ENCODE data around the gene RAMACL.
"Not testable (repeated sequence)": the region's sequence is repeated elsewhere in the genome, so short reads cannot be mapped to it uniquely, and the experiment has no call there.

The RAMACL gene

DNA sequence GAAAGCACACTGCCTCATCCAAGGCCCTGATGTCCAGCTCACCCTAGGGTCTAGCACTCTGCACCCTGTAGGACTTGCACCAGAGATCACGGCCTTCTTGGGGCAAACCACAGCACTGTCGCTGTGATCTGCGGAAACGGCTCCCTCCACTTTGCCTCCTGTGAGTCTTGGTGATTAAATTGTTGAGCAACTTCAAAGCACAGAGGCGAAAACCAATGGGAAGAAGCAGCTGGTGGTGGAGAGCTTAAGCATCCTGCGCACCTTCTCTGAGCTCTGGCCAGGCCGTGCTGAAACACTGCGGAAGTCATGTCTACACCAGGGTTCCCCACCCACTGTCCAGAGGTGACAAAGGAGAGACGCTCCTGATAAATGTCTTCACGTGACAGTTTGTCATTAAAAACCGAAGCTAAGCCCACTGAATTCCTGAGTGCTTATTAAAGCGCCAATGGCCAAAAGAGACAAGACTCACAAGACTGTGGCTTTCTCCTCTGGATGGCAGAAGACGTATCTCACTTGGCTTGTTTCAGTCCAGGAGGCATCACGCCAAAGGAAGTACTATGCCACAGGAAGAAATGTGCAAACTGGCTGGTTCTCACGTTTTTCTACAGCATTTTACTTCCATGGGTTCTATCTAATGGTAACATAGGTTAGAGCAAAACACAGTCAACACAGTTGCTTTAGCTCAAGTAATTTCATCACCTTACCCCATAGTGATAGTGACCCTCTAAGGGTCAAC lies 3.1 kb downstream of the RAMACL start:
- TF ChIP-seq CTCF (IDR thresholded peaks at IDR 0.05; ENCODE audit: extremely low read depth, insufficient read depth, missing control alignments), result no peak
- DNase-seq (ENCODE audit: low spot score), result no peak
- in situ Hi-C loops (cut with MboI; ENCODE audit: low pct_unique_long_range_greater_than_20kb, low sequenced_read_pairs, unreplicated experiment), result no loop called here

DNA sequence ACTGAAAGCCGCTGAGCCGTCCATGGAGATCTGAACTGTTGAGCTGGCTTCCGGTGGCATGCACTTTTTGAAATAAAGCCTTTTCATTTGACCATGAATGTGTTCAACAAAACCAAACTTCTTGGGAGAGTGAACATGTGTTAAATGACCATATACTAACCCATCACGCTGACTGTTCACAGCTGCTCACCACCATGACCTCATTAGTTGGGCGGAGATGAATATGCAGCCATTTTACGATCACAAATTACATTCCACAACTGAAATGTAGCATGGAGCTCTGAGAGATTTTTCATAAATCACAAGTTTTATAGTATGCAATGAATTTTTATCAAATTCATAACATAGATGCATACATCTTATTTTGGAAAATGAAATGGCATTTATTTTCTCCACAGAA lies 4.2 kb downstream of the RAMACL start:
- in situ Hi-C loops (cut with MboI; ENCODE audit: low pct_unique_long_range_greater_than_20kb, low sequenced_read_pairs, unreplicated experiment), result no loop called here
- TF ChIP-seq CTCF (IDR thresholded peaks at IDR 0.05; ENCODE audit: extremely low read depth, insufficient read depth, missing control alignments), result no peak
- DNase-seq (ENCODE audit: low spot score), result no peak

GRCh38 chr6:166581801-166582200 lies 4.7 kb downstream of the RAMACL start:
- in situ Hi-C loops (cut with MboI; ENCODE audit: low pct_unique_long_range_greater_than_20kb, low sequenced_read_pairs, unreplicated experiment); DNase-seq (ENCODE audit: low spot score): not testable (repeated sequence)

DNA sequence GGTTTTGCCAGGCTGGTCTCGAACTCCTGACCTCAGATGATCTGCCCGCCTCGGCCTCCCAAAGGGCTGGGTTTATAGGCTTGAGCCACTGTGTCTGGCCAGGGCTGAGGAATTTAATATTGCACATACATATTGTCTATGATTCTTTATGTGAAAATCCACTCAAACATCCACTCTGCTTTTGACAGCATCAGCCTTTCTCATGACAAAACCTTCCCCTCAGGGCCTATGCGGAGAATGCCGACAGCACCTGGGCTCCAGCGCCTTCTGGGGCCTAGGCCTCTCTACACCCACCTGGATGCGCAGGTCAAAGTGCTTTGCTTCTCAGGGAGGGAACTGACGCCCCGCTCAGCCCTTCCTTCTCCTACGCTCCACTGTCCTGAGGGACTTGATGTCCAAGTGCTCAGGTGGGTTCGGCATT lies 5.4 kb downstream of the RAMACL start:
- DNase-seq (ENCODE audit: low spot score), result no peak
- in situ Hi-C loops (cut with MboI; ENCODE audit: low pct_unique_long_range_greater_than_20kb, low sequenced_read_pairs, unreplicated experiment), result no loop called here
- TF ChIP-seq CTCF (IDR thresholded peaks at IDR 0.05; ENCODE audit: extremely low read depth, insufficient read depth, missing control alignments), result no peak

DNA sequence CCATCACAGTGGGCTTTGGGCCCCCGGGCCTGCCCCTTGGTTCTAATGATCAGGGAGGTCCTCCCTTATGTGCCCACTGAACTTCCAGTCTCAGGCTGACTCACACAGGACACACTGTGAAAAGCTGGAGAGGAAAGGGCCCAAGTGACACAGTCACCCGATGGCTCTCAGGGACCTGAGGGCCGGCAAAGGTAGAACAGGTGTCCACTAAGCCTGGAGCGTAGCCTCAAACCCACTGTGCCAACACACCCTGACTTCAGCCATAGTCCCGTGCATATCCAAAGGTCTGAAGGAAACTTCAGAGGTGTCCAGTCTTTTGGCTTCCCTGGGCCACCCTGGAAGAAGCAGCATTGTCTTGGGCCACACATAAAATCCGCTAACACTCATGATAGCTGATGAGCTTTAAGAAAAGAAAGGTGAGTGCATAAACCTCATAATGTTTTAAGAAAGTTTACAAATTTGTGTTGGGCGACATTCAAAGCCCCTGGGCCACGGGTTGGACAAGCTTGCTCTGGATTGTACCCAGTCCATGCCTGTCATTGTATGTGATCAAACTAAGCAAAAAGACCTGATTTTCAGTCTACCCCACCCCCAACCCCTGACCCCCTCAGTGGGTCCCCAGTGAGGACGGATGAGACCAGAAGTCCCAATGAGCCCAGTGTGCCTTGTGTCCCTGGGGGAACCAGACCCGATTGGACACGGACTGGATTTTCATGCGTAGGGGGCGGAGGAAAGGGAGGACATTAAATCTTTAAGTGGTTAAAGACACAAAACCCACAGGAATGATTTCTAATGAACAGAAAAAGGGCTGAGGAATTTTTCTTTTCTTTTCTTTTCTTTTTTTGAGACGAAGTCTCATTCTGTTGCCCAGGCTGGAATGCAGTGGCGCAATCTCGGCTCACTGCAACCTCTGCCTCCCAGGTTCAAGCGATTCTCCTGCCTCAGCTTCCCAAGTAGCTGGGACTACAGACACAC lies 6.1 kb downstream of the RAMACL start:
- DNase-seq (ENCODE audit: low spot score), result no peak
- no peak for TF ChIP-seq CTCF (IDR thresholded peaks at IDR 0.05; ENCODE audit: extremely low read depth, insufficient read depth, missing control alignments)
- in situ Hi-C loops (cut with MboI; ENCODE audit: low pct_unique_long_range_greater_than_20kb, low sequenced_read_pairs, unreplicated experiment), result no loop called here

DNA sequence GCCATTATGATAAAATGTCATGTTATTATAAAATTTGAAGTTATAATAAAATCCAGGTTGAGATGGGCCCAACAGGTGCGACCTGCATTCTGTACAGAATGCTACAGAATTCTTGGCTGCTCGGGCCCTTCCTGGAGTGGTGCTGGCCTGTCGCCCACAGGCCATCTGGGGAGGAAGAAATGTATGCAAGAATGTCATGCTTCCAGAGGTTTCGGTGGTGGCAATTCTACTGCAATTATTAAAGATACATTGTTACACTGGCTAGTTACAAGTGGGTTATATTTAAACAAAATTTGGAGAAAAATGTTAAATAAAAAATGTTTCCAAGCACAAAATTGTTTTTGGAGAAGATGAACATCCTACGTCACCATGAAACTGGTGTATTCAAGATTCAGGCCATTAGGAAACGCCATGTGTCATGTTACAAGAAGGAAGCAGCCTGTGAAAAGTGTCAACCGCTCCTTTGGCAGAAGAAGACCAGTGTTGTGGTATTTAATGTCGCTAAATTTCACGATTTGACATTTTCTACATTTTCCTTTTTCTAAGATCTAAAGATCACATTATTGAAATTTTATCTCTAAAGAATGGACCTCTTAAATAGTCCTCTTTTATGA lies 7.1 kb downstream of the RAMACL start:
- DNase-seq (ENCODE audit: low spot score), result no peak
- TF ChIP-seq CTCF (IDR thresholded peaks at IDR 0.05; ENCODE audit: extremely low read depth, insufficient read depth, missing control alignments), result no peak
- in situ Hi-C loops (cut with MboI; ENCODE audit: low pct_unique_long_range_greater_than_20kb, low sequenced_read_pairs, unreplicated experiment), result no loop called here
